ENCODE results near the gene PPP1R14B. TPM values are rescaled to one million over a fixed set of nuclear protein-coding genes. Genes with fewer than 3 reads are reported as not detected.
A peak's percentile ranks its signal among the peaks of the same experiment; 100 is the strongest.

Gene PPP1R14B
- total RNA-seq, 1 donor from 2014 or later = 286 TPM

GRCh38 chr11:64259533-64260067 lies 12.9 kb upstream of the PPP1R14B start:
- Mint-ChIP-seq H3K4me3 (peak overlapping the region; percentile 51), H3K27ac (ENCODE audit: unreplicated experiment) (peak overlapping the region; percentile 86), H3K9me3 (no peaks in the 10 kb centered on the region), H3K4me1 (peaks cover 14% of the 10 kb centered on the region), H3K27me3 (ENCODE audit: low read depth) (no peaks in the 10 kb centered on the region), H3K36me3 (ENCODE audit: low read depth) (peaks cover 15% of the 10 kb centered on the region)
- no peak for TF ChIP-seq CTCF (conservative IDR thresholded peaks at IDR 0.05)
- DNase-seq (ENCODE audit: low read depth, low spot score) = no peak

DNA sequence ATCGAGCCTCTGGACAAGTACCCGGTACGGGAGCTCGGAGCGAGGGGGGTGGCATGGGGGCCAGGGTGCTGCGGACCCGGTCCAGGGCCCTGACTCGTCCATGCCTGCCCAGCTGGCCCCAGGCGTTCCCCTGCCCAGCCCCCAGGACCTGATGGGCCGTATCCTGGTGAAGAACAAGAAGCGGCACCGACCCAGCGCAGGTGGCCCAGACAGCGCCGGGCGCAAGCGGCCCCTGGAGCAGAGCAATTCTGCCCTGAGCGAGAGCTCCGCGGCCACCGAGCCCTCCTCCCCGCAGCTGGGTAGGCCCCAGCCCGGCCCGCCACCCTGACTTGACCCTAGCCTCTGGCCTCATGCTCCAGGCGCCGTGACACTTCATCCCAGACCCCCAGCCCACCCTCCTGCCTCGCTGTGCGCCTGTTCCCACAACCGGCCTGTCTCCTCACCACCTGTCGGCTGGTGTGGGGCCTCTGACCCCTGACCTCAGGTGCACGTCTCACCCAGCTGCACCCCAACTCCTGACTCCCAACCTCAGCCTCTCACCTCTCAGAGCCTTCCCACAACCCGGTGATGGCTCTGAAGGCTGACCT lies 12.3 kb upstream of the PPP1R14B start:
- H3K9me3 Mint-ChIP-seq = no peaks in the 10 kb centered on the region
- peak overlapping the region; percentile 51 for H3K4me3 Mint-ChIP-seq
- H3K27ac Mint-ChIP-seq (ENCODE audit: unreplicated experiment) = no peak overlapping the region
- no peak for DNase-seq (ENCODE audit: low read depth, low spot score)
- H3K27me3 Mint-ChIP-seq (ENCODE audit: low read depth) = no peaks in the 10 kb centered on the region
- TF ChIP-seq CTCF (conservative IDR thresholded peaks at IDR 0.05) = no peak
- H3K4me1 Mint-ChIP-seq = peaks cover 15% of the 10 kb centered on the region
- peaks cover 15% of the 10 kb centered on the region for H3K36me3 Mint-ChIP-seq (ENCODE audit: low read depth)

GRCh38 chr11:64258356-64258755 lies 11.6 kb upstream of the PPP1R14B start:
- Mint-ChIP-seq H3K4me1 (peaks cover 18% of the 10 kb centered on the region), H3K27ac (ENCODE audit: unreplicated experiment) (no peak overlapping the region), H3K27me3 (ENCODE audit: low read depth) (no peaks in the 10 kb centered on the region), H3K36me3 (ENCODE audit: low read depth) (peaks cover 15% of the 10 kb centered on the region), H3K4me3 (no peak overlapping the region), H3K9me3 (no peaks in the 10 kb centered on the region)
- DNase-seq (ENCODE audit: low read depth, low spot score) = no peak
- no peak for TF ChIP-seq CTCF (conservative IDR thresholded peaks at IDR 0.05)

- no peak for TF ChIP-seq CTCF (conservative IDR thresholded peaks at IDR 0.05)
- no peaks in the 10 kb centered on the region for H3K27me3 Mint-ChIP-seq (ENCODE audit: low read depth)
- H3K4me1 Mint-ChIP-seq = peaks cover 23% of the 10 kb centered on the region
- no peak for DNase-seq (ENCODE audit: low read depth, low spot score)
- H3K36me3 Mint-ChIP-seq (ENCODE audit: low read depth) = peaks cover 13% of the 10 kb centered on the region
- H3K4me3 Mint-ChIP-seq = no peak overlapping the region
- no peaks in the 10 kb centered on the region for H3K9me3 Mint-ChIP-seq
- H3K27ac Mint-ChIP-seq (ENCODE audit: unreplicated experiment) = no peak overlapping the region
Measured at GRCh38 chr11:64256300-64256699, 9.6 kb upstream of the PPP1R14B start.

DNA sequence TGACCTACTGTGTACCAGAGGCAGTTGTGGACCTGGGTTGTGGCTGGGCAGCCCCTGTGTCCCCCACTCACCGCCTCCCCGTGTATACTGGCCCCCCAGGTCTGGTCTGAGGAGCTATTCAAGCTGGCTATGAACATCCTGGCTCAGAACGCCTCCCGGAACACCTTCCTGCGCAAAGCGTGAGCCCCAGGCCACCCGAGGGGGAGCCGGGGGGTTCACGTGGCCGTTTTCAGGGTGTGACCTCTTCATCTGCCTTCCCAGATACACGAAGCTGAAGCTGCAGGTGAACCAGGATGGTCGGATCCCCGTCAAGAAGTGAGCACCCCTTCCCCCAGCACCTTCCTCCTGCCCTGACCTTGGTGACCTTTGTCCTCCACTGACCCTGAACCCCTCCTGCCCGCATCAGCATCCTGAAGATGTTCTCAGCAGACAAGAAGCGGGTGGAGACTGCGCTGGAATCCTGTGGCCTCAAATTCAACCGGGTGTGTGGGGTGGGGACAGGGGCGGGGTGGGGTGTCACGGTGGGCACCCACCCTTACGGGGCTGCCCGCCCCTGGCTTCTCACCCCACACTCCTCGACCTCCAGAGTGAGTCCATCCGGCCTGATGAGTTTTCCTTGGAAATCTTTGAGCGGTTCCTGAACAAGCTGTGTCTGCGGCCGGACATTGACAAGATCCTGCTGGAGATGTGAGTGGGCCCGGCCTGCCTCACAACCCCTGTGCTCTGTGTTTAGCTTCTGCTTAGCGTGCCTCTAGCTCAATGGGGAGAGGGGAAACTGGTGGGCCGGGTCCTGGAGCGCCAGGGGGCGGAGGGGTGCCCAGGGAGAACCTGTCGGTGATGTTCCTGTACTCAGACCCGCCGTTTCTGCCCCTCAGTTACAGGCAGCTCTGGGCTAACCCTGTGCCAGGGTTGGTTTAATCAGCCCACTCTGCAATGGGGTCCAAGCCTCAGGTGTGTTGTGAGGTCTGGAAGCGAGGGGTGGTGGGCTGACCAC lies 8.7 kb upstream of the PPP1R14B start:
- DNase-seq (ENCODE audit: low read depth, low spot score) = no peak
- Mint-ChIP-seq H3K4me1 (peaks cover 23% of the 10 kb centered on the region), H3K4me3 (peak overlapping the region; percentile 27), H3K36me3 (ENCODE audit: low read depth) (peaks cover 13% of the 10 kb centered on the region), H3K9me3 (no peaks in the 10 kb centered on the region), H3K27me3 (ENCODE audit: low read depth) (no peaks in the 10 kb centered on the region), H3K27ac (ENCODE audit: unreplicated experiment) (peak overlapping the region; percentile 19)
- TF ChIP-seq CTCF (conservative IDR thresholded peaks at IDR 0.05) = no peak
